NCI-H2196 treated with DMSO at 0.1 percent for 48 hours (cell line): ENCODE measurements around the gene RBCK1.
A peak's percentile ranks its signal among the peaks of the same experiment; 100 is the strongest.

Source experiments
- DNase-seq: peaks from one replicate; lab custom pipeline; 2025; ENCODE audit not compliant: unreplicated experiment; lab: John Stamatoyannopoulos, UW

RBCK1 gene

GRCh38 chr20:397432-398237 is 10.5 kb upstream of the RBCK1 start:
- no peak for DNase-seq

GRCh38 chr20:399182-399707 is 8.9 kb upstream of the RBCK1 start:
- DNase-seq, result no peak

- no peak for DNase-seq
Observed at GRCh38 chr20:400128-400453, 8.0 kb upstream of the RBCK1 start.

GRCh38 chr20:400454-401275 is 7.4 kb upstream of the RBCK1 start:
- DNase-seq, result no peak

GRCh38 chr20:401682-402495 is 6.2 kb upstream of the RBCK1 start:
- DNase-seq, result no peak

- no peak for DNase-seq
Observed at GRCh38 chr20:402496-402885, 5.6 kb upstream of the RBCK1 start.

- DNase-seq, result no peak
Observed at GRCh38 chr20:402898-403581, 5.1 kb upstream of the RBCK1 start.

GRCh38 chr20:403582-403957 is 4.5 kb upstream of the RBCK1 start:
- DNase-seq, result no peak

GRCh38 chr20:404088-404487 is 4.0 kb upstream of the RBCK1 start:
- no peak for DNase-seq

- DNase-seq, result no peak
Observed at GRCh38 chr20:406200-407132, 1.6 kb upstream of the RBCK1 start.

GRCh38 chr20:407133-407952 is 756 bp upstream of the RBCK1 start:
- DNase-seq, result peak; percentile 76

GRCh38 chr20:408843-409696 is 971 bp downstream of the RBCK1 start:
- DNase-seq, result no peak

- DNase-seq, result peak; percentile 8
Observed at GRCh38 chr20:409697-410559, 1.8 kb downstream of the RBCK1 start.

- DNase-seq, result no peak
Observed at GRCh38 chr20:412081-412480, 4.0 kb downstream of the RBCK1 start.

GRCh38 chr20:414161-414560 is 6.1 kb downstream of the RBCK1 start:
- no peak for DNase-seq

GRCh38 chr20:415820-416322 is 7.8 kb downstream of the RBCK1 start:
- DNase-seq, result no peak
